GM11168 (cell line): ENCODE results near the gene CSF2RB.

Experiments used
- in situ Hi-C: fragments of 300-500 bp; cut with MboI; formaldehyde crosslinking; loops from one replicate; pipeline ENCODE4 v1.12.0; 2022; ENCODE audit warnings: low sequenced_read_pairs; ENCODE audit not compliant: unreplicated experiment

The CSF2RB gene

DNA sequence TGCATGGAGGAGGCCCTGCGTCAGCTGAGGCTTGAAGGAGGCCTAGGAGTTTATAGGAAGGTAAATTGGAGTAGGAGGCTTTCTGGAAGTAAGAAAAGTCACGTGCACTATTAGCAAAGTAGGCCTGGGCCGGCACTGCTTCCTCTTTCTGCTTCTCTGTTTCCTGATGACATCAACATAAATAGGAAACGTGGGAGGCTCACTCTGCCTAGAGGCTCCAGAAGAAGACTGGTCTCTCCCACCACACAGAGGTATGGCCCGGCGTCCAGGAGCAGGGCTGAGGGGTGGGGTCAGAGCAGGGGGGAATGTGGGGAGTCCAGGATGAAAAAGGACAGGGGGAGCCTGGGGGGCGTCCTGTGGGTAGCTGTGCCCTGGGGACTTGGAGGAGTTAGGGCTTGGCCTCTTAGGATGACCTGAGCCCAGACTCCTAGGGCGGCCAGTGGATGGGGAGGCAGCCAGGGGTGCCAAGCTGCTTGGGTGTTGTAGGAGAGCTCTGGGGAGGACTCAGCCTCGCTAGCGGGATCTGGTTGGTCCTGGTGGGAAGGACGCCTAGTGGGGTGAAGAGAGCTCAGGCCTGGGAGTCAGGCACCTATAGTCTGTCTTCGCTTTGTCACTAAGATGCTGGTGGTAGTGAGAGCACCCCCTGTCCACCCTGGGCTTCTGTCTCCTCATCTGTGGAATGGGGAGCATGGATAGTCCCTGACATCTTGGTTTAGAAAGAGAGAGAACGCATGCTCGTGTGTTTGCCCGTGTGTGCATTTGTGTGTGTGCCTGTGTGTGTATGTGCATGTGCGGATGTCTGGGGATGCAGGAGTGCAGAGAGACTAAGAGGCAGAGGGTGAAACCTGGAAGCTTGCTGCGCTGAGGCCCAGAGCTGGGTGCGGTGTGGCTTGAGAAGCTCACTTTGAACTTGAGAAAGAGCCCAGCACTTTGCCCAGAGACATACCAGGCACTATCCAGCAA is at the start of gene CSF2RB:
Gene CSF2RB, plus strand, starts transcription at position 202 of the 963 bp plus-strand sequence. CDS start 8,580 bp downstream, outside the sequence.
- in situ Hi-C loops, result no loop called here

DNA sequence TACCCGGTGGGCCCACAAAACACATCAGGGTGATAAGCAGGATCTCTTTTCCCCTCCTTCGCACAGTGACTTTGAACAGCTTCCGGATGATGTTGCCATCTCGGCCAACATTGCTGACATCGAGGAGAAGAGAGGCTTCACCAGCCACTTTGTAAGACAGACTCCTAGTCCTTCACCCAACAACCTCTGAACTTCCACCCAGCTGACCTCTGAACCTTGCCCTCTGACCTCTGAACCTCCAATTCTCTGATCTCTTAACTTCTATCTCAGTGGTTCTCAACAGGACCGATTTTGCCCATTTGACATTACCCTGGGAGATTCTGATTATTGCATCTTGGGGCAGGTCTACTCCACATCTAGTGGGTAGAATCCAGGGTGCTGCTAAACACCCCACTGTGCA is 49.4 kb upstream of the CSF2RB start:
- in situ Hi-C loops, result loop anchor here (10.0 kb wide), 1 partner anchor 111 kb away; no protein-coding TSS in a partner anchor

DNA sequence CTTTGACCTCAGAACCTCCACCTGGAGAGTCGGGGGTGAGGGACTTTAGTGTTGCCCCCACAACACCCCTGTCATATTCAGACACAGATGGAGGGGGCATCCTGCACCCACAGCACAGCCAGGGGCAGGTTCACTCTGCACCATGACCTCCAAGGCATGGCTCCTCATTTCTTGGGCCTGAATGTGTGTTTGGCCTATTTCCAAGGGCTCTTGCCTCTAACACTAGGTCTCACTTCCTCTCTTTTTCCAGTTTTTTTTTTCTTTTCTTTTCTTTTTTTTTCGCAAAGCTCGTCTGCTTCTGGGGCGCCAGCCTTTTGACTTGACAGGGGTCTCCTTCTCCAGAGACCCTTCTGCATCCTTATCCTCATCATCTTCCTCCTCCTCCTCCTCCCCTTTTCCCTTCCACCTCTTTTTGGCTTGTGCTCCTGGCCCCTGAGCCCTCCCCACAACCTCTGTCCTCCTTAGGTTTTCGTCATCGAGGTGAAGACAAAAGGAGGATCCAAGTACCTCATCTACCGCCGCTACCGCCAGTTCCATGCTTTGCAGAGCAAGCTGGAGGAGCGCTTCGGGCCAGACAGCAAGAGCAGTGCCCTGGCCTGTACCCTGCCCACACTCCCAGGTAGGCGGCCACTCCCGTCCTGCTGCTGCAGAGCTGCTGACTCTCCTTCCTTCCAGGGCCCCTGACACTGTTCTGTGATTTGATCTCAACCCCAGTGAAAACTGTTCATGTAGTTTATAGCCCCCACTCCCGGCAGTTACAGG is 48.8 kb upstream of the CSF2RB start:
- in situ Hi-C loops, result loop anchor here (10.0 kb wide), 1 partner anchor 110 kb away; no protein-coding TSS in a partner anchor

DNA sequence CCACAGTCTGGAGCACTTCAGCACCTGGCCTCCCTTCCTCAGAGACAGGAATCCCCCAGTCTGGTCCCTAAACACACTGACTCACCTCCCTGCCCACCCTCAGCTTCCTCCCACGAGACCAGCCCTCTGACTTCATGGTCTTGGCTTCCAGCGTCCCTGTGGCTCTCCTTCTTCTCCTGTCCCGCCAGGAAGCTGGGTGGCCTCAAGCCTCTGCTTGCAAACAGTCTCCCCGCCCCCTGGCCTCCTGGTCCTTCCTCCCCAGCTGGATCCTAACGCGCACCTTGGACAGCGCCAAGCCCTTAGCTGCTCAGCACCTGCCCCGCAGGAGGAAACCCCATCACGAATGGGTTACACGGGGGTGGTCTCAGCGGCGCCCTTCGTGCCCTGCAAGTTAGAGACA is 48.1 kb upstream of the CSF2RB start:
- in situ Hi-C loops, result loop anchor here (10.0 kb wide), 1 partner anchor 109 kb away; no protein-coding TSS in a partner anchor

DNA sequence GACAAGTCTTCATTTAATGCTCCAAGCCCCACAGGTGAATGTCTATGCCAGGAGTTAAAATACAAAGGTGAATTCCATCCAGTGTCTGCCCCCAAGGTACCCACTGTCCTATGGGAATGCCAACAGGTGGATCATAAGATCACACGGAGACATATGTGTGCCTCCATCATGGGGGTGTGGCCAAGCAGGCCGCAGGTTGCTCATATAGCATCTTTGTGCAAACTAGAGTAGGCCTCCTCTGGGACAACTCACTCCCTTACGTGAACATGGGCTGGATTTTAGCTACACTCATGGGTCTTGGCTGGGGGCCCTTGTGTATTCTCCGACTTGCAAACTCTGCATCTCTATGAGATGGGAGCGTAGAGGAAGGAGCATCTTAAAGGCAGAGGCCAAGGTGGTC is 45.7 kb upstream of the CSF2RB start:
- in situ Hi-C loops, result loop anchor here (10.0 kb wide), 1 partner anchor 107 kb away; no protein-coding TSS in a partner anchor

DNA sequence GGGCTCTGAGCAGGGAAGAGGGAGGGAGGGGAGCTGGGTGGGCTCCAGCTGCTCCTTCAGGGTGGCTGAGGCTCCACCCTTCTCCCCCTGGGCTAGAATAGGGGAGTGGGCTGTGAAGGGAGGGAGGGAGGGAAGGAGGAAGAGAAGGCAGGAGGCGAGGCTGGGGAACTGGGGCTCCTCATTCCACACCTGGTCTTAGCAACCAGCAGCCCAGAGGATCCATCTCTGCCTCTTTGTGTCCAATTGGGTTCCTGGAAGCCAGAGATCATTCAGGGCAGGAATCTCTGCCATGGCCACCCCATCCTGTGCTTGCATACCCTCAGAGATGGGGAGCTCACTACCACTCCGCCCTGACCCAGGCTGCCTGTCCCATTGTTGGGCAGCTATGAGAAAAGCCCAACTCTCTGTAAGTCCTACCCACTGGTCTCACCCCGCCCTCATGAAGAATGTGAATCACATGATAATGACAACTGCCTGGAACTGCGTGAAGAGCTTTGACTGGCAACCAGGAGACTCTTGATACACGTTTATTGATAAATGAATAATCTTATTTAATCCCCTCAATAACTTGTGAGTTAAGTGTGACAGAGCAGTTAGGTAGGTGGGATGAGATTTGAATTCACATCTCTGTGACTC is 44.8 kb upstream of the CSF2RB start:
- in situ Hi-C loops, result loop anchor here (10.0 kb wide), 1 partner anchor 106 kb away; no protein-coding TSS in a partner anchor

DNA sequence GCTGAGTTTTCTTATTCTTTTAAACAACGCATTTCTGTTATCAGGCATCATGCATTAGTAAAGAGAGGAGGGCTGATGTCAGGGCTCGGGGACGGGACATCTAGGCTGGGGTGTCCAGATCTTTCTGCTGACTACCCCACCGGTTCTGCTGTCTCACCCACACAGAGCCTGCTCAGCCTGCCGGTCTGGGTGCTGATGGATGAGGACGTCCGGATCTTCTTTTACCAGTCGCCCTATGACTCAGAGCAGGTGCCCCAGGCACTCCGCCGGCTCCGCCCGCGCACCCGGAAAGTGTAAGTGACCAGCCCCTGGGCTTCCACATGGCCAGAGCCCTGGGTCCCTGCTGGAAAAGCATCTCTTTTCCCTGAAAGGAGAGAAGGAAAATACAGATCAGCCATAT is 43.2 kb upstream of the CSF2RB start:
- in situ Hi-C loops, result no loop called here

DNA sequence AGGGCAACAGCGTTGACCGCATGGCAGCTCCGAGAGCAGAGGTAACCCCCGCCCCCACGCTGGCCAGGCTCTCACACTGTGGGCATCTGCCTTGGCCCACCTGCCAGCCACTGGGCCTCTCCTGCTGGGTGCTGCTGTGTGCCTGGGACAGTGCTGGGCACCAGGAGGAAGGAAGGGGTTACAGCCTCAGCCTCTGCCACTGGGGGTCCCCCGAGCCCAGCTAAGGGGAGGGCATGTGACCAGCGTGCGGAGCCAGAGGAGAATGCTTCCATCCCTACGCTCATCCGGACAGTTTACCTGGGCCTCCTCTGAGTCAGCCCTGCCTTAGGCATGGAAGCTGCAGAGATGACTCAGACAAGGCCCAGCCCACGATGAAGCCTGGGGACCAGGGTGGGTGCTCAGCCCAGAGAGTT is 41.8 kb upstream of the CSF2RB start:
- in situ Hi-C loops, result no loop called here

DNA sequence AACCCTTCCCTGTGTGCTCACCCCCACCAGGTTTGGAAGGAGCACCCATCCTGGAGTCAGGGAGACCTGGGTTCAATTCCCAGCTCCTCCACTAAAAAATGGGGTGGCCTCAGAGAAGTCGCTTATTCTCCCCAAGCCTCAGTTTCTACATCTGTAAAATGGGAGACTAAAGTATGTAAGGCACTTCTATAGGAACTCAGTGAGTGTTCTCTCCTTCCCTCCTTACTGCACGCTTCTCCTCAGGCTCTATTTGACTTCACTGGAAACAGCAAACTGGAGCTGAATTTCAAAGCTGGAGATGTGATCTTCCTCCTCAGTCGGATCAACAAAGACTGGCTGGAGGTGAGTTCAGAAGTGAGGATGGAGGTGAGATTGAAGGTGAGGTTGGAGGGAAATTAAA is 41.3 kb upstream of the CSF2RB start:
- in situ Hi-C loops, result no loop called here

DNA sequence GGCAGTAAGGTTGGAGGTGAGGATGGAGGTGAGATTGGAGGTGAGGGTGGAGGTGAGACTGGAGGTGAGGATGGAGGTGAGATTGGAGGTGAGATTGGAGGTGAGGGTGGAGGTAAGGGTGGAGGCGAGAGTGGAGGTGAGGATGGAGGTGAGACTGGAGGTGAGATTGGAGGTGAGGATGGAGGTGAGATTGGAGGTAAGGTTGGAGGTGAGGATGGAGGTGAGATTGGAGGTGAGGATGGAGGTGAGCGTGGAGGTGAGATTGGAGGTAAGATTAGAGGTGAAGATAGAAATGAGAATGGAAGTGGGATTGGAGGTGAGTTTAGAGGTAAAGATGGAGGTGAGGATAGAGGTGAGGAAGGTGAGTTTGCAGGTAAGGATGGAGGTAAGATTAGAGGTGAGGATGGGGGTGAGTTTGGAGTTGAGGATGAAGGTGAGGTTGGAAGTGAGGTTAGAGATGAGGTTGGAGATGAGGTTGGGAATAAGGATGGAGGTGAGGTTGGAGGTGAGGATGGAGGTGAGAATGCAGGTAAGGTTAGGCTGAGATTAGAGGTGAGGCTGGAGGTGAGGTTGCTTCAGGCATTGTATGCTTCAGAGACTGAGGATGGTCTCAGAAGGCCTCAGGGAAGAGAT is 40.4 kb upstream of the CSF2RB start:
- in situ Hi-C loops, result no loop called here

DNA sequence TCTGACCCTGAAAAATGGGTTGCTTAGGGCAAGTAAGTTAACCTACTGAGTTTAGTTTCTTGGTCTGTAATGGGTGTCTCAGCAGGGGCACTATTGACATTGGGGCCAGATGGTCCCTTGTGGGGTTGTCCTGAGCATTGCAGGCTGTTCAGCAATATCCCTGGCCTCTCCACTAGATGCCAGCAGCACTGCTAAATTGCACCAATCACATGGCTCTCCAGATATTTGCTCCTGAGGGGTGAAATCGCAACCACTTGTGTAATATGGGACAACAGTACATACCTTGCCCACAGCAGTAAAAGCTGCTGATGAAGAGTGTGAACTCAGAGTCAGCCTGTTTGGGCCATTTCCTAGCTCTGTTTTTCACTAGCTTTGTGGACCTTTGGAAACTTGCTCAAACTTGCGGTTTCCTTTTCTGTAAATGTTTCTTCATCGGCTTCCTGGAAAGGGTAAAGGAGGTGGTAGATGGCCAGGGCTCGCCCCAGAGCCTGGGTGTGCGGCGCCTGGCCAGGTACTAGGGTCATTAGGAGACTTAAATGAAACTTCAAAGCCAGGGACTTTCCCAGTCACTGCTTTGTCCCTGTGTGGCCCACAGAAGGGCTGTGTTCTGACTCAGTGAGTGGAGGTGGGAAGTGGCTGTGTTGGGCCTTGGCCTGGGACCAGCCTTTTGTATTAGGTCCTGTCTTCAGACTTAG is 39.7 kb upstream of the CSF2RB start:
- in situ Hi-C loops, result no loop called here

DNA sequence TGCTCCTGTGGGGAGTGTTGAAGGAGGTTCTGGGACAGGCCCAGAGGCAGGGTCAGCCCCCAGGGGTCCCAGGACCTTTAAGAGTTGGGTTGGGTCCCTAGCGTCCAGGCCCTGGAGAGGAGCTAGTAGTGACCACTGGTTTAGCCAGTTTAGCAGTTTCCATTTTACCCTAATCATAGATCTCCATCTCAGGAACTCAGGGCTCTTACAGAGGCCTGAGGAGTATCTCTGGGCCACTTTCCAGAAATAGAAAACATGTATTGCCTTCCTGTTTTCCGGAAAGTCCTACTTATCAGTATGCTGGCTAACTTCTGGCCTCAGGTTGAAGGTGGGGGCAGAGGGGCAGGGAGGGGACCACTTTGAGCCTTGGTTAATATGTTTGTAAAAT is 39.1 kb upstream of the CSF2RB start:
- in situ Hi-C loops, result no loop called here

DNA sequence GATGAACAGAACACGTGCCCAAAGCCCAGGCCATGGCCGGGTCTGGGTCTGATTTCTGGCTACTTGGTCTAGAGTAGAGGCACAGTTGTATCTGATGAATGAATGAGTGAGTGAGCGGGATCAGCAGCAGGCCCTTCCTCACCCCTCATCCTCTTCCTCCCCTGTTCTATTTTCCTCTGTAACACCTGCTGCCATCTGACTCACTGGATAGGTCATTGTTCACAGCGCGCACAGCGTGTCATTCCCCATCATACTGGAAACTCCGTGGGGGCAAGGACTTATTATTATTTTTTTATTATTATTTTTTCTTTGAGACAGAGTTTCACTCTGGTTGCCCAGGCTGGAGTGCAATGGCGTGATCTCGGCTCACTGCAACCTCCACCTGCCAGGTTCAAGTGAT is 38.7 kb upstream of the CSF2RB start:
- in situ Hi-C loops, result no loop called here

DNA sequence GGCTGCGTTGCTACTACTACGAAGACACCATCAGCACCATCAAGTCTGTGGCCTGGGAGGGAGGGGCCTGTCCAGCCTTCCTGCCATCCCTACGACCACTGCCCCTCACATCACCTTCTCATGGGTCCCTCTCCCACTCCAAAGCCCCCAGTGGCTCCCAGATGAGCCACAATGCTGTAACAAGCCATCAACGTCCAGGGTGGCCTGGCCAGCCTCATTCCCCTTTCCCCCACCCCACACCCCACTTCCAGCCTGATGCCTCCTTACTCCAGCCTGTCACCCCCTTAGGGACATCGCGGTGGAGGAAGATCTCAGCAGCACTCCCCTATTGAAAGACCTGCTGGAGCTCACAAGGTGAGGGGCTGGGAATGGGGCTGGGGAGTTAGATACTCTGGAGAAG is 37.7 kb upstream of the CSF2RB start:
- in situ Hi-C loops, result no loop called here

DNA sequence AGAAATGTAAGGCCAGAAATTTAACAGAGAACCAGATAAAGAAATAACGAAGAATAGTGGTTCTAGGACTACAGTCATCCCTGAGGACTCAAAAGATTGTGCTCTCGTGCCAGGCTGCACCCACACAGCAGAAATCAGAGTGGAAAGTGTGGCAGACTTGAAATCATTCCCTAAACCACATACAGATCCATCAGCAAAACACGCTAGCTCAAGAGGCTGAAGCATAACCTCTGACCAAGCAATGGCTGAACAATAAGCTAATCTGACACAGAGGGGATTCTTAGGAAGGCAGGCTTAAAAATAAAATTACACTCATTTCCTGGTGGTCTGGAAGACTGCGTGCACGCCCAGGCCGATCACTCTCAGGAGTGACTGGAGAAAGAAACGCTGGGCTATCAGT is 33.7 kb upstream of the CSF2RB start:
- in situ Hi-C loops, result no loop called here

DNA sequence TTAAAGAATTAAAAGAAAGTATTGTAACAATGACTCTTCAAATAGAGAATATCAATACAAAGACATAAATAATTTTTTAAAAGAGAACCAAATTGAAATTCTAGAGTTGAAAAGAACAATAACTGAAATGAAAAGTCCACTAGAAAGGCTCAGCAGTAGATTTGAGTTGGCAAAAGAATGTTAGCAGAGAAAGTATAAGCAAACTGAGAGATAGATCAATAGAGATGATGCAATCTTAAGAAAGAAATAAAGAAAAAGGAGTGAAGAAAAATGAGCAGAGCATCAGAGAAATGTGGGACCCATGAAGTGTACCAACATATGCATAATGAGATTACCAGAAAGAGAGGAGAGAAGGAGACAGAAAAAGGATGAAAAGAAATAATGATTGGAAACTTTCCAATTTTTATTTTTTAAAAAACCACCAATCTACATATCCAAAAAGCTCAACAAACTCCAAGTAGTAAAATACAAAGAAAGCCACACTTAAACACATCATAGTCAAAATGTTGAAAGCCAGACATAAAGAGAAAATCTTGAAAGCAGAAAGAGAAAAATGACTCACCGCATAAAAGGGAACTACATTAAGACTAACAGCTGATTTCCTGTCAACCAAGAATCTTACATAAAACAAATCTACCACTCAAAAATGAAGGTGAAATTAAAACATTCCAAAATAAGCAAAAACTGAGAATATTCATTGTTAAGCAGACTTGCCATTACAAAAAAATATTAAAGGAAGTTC is 31.8 kb upstream of the CSF2RB start:
- in situ Hi-C loops, result no loop called here

DNA sequence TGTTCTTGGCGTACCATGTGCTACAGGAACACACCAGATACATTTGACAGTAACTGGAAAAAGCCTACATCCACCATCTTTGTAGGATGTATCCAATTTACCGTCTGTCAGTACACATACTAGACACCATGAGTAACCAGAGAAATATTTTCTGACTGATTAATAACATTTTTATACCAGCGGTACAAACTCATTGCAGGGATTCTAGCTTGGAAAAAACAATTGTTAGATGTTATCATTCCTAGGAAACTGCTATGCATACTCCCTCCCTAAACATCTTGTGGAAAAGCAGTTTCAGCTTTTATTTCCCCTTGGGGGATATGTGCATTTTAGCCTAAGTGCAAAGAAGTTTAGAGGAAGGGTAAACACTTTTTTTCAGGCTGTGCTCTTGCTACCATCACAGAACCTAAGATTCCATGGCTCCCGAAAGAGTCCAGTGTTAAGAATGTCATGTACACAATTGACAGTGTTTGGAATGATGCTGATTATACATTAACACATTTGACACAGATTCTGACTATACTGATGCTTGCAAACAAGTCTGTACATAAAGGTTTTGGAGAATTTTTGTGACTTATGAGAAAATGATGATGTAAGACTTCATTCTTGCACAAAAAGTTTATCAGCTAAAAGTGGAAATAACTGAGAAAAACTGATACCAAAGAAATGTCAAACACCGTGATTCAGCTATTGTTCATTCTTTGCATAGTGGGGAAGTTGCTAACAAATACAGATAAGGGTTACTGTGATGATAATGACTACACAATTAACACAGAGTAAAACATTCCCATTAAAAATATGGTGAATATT is 28.9 kb upstream of the CSF2RB start:
- in situ Hi-C loops, result no loop called here

DNA sequence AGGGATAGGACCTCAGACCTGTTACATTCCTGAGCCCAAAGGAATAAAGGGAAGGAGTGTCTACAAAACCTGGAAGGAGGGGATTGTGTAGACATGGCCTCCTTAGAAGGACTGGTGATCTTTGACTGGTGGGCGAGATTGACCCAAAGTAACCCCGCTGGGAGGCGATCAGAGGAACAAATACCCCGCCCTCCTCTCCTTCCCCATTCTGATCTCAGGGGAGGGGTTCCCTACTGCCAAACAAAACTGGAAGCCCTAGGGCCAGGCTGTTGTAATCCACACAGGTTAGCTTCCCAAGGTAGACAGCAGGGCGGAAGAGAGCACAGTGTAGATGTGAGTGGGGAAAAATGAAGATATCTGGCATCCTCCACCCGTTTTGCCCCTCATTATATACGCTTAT is 28.0 kb upstream of the CSF2RB start:
- in situ Hi-C loops, result no loop called here
